HUES64 (cell line): ENCODE results near the gene NR1H4.
"Not testable (repeated sequence)": the region's sequence is repeated elsewhere in the genome, so short reads cannot be mapped to it uniquely, and the experiment has no call there.

ENCODE experiments used
- H3K27ac ChIP-seq: 2 replicates; pipeline ENCODE4 v1.7.0; 2013; ENCODE audit warnings: low read depth, low read length, inconsistent platforms
- H3K27me3 ChIP-seq: 2 replicates; pipeline ENCODE4 v1.6.1; 2013; ENCODE audit warnings: mild to moderate bottlenecking, low read length; ENCODE audit not compliant: insufficient read depth
- H3K36me3 ChIP-seq: 2 replicates; pipeline ENCODE4 v1.6.1; 2013; ENCODE audit warnings: mild to moderate bottlenecking, low read length; ENCODE audit not compliant: insufficient read depth
- H3K4me1 ChIP-seq: 2 replicates; pipeline ENCODE4 v1.6.1; 2013; ENCODE audit warnings: mild to moderate bottlenecking, low read length, moderate library complexity; ENCODE audit not compliant: insufficient read depth
- H3K4me3 ChIP-seq: 2 replicates; pipeline ENCODE4 v1.5.1; 2013; ENCODE audit warnings: mild to moderate bottlenecking, low read length, moderate library complexity
- H3K9ac ChIP-seq: 2 replicates; pipeline ENCODE4 v1.6.1; 2013; ENCODE audit warnings: mild to moderate bottlenecking, low read depth, low read length
- H3K9me3 ChIP-seq: 2 replicates; pipeline ENCODE4 v1.6.1; 2013; ENCODE audit warnings: low read depth, low read length; ENCODE audit not compliant: insufficient read depth
- WGBS: fragments of 150-250, 120-280 bp; methylation state at CpG from one replicate; pipeline ENCODE4 v1.1.7; 2013; ENCODE audit warnings: missing lambda C conversion rate; 5-methylcytosine and 5-hydroxymethylcytosine counted together

The NR1H4 gene

GRCh38 chr12:100602997-100603396, 129.3 kb downstream of the NR1H4 start:
- not testable (repeated sequence) for H3K4me3 ChIP-seq, H3K4me1 ChIP-seq, H3K27ac ChIP-seq, H3K9me3 ChIP-seq, H3K27me3 ChIP-seq, H3K36me3 ChIP-seq, H3K9ac ChIP-seq
- no CpG with 5 or more reads among the region's 1 CpG for WGBS

- Histone ChIP-seq H3K4me1 (no peaks in the 10 kb centered on the region), H3K27ac (no peak overlapping the region), H3K27me3 (no peaks in the 10 kb centered on the region), H3K36me3 (peaks cover 8% of the 10 kb centered on the region; the same call in 1 of the 2 replicates), H3K9me3 (no peaks in the 10 kb centered on the region), H3K4me3 (no peak overlapping the region), H3K9ac (no peak overlapping the region)
- WGBS, result 91% methylated on average over 1 of the region's 1 CpG
Observed at GRCh38 chr12:100608776-100609175, 135.1 kb downstream of the NR1H4 start.

GRCh38 chr12:100610666-100611430, 137.2 kb downstream of the NR1H4 start:
- Histone ChIP-seq H3K9ac (no peak overlapping the region), H3K4me1 (no peaks in the 10 kb centered on the region), H3K9me3 (no peaks in the 10 kb centered on the region), H3K4me3 (no peak overlapping the region), H3K27ac (no peak overlapping the region), H3K27me3 (no peaks in the 10 kb centered on the region), H3K36me3 (peaks cover 12% of the 10 kb centered on the region)
- WGBS, result 99% methylated on average over 4 of the region's 4 CpGs

GRCh38 chr12:100612606-100613005, 138.9 kb downstream of the NR1H4 start:
- no peak overlapping the region for H3K9ac ChIP-seq
- H3K36me3 ChIP-seq, result peaks cover 12% of the 10 kb centered on the region
- H3K4me1 ChIP-seq, result no peaks in the 10 kb centered on the region
- no peak overlapping the region for H3K4me3 ChIP-seq
- H3K9me3 ChIP-seq, result no peaks in the 10 kb centered on the region
- H3K27ac ChIP-seq, result no peak overlapping the region
- WGBS, result 100% methylated on average over 2 of the region's 3 CpGs
- H3K27me3 ChIP-seq, result no peaks in the 10 kb centered on the region
